Ammon's horn (tissue), 1 donor: ENCODE results near the gene SLC35B2.

Experiments
- DNase-seq: peaks from one replicate; pipeline ENCODE4 v3.0.0-alpha.2; 2016; ENCODE audit warnings: low spot score

Gene SLC35B2

GRCh38 chr6:44285552-44286284 is 28.4 kb upstream of the SLC35B2 start:
- DNase-seq = no peak

- no peak for DNase-seq
These were observed 27.5 kb upstream of the SLC35B2 start for GRCh38 chr6:44284867-44285266.

GRCh38 chr6:44284121-44284520 is 26.8 kb upstream of the SLC35B2 start:
- peak; percentile 70 for DNase-seq

- no peak for DNase-seq
These were observed 21.7 kb upstream of the SLC35B2 start for GRCh38 chr6:44278774-44279697.

DNA sequence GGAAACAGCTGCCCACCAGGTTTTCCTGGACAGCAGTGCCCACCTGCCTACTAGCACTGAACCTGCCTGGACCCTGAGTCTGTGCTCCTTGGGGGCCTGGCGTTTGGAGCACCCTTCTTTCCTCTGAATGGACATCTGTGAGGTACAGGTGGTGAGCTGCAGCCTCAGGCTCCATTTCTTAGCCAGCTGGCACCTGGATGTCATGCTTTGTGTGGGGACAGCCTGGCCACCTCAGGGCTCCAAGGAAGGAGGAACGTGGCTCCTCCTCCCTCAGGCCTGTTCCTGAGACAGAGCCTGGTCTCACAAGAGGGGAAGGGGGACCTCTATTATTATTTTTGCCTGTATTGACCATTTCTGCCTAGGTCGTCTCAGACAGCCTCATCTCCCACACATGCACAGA is 21.0 kb upstream of the SLC35B2 start:
- DNase-seq = no peak

- no peak for DNase-seq
These were observed 20.4 kb upstream of the SLC35B2 start for GRCh38 chr6:44277763-44278162.

- DNase-seq = no peak
These were observed 19.6 kb upstream of the SLC35B2 start for GRCh38 chr6:44276667-44277640.

DNA sequence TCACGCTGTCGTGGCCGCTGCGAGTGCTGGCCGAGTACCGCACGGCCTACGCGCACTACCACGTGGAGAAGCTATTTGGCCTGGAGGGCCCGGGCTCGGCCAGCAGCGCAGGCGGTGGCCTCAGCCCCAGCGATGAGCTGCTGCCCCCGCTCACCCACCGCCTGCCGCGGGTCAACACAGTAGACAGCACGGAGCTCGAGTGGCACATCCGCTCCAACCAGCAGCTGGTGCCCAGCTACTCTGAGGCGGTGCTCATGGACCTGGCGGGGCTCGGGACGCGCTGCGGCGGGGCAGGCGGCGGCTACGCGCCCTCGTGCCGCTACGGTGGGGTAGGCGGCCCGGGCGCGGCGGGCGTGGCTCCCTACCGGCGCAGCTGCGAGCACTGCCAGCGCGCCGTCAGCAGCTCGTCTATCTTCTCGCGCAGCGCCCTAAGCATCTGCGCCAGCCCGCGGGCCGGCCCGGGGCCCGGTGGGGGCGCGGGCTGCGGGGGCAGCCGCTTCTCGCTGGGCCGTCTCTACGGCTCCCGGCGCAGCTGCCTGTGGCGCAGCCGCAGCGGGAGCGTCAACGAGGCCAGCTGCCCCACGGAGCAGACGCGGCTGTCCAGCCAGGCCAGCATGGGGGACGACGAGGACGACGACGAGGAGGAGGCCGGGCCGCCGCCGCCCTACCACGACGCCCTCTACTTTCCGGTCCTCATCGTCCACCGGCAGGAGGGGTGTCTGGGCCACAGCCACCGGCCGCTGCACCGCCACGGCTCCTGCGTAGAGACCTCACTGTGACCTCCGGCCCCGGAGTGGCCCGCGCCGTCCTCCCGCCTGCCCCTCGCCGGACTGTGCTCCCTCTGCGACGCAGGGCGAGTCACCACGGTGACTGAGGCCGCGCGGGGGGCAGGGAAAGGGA is 18.7 kb upstream of the SLC35B2 start:
- no peak for DNase-seq

DNA sequence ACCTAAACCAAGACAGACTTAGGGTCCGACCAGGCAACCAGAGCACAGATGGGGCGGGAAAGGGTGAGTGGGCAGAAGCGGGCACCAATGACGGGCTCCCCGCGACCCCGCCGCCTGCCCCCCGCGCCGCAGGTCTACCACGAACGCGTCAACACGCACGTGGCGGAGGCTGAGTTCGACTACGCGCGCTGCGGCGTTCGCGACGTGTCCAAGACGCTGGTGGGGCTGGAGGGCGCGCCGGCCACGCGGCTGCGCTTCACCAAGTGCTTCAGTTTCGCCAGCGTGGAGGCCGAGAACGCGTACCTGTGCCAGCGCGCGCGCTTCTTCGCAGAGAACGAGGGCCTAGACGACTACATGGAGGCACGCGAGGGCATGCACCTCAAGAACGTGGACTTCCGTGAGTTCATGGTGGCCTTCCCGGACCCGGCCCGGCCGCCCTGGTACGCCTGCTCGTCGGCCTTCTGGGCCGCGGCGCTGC is 18.0 kb upstream of the SLC35B2 start:
- no peak for DNase-seq

DNA sequence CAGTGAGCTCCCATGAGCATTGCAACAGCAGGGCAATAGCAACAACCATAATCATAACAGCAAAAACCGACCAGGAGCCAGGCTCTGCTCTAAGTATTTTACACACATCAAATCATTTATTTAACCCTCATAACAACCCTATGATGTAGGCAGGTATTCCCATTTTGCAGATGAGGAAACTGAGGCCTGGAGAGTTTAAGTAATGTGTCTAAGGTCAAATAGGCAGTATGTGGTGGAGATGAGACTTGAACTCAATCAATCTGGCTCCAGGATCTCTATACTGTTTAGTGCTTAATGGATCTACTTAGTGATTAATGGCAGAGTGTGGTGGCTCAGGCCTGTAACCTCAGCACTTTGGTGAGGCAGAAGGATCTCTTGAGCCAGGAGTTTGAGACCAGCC is 16.3 kb upstream of the SLC35B2 start:
- DNase-seq = no peak

DNA sequence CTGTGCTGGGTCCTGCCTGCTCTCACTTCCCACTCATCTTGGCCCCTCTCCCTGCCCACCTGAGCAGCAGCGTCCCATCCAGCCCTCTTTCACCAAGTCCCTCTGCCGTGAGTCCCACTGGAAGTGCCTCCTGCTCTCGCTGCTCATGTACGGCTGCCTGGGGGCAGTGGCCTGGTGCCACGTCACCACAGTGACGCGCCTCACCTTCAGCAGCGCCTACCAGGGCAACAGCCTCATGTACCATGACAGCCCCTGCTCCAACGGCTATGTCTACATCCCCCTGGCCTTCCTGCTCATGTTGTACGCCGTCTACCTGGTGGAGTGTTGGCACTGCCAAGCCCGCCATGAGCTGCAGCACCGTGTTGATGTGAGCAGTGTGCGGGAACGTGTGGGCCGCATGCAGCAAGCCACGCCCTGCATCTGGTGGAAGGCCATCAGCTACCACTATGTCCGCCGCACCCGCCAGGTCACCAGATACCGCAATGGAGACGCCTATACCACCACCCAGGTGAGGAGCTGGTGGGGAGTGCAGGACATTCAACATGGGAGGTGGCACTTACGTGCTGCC is 15.8 kb upstream of the SLC35B2 start:
- no peak for DNase-seq

DNA sequence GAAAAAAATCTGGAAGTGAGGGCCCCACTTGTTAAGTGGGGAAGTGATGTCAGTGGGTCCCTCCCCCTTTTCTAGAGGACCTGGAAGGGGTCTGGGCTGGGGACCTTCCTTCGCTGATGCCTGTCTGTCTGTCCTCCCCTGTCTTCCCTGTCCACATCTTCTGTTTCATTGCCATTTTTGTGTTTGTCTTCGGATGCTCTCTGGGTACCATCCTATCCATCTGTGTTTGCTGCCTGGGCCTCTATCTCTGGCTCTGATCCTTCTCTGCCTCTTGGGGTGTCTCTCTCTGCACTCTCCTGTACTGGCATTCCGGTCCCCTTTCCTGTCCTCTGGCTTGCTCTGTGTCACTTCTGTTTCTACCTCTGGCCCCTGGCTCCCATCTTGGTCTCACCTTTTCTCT is 15.2 kb upstream of the SLC35B2 start:
- DNase-seq = no peak

DNA sequence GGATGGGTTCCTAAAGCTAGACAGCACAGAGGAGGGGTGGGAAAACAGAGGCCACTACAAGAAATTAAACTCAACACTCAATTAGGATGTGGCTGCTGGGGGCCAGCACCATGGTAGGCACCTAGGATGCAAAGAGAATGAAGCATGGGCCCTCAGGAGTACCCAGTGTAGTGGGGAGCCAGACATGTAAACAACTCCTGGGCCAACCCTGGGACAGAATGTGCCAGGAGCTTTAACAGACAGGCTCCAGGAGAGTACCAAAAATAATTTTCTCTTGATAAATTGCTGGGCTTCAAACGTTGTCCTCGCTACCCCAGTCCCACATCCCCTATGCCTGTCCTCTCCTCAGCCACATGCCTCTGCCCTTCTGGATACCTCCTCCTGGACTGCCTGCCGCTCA is 14.6 kb upstream of the SLC35B2 start:
- DNase-seq = no peak

GRCh38 chr6:44271406-44271723 is 14.0 kb upstream of the SLC35B2 start:
- no peak for DNase-seq

DNA sequence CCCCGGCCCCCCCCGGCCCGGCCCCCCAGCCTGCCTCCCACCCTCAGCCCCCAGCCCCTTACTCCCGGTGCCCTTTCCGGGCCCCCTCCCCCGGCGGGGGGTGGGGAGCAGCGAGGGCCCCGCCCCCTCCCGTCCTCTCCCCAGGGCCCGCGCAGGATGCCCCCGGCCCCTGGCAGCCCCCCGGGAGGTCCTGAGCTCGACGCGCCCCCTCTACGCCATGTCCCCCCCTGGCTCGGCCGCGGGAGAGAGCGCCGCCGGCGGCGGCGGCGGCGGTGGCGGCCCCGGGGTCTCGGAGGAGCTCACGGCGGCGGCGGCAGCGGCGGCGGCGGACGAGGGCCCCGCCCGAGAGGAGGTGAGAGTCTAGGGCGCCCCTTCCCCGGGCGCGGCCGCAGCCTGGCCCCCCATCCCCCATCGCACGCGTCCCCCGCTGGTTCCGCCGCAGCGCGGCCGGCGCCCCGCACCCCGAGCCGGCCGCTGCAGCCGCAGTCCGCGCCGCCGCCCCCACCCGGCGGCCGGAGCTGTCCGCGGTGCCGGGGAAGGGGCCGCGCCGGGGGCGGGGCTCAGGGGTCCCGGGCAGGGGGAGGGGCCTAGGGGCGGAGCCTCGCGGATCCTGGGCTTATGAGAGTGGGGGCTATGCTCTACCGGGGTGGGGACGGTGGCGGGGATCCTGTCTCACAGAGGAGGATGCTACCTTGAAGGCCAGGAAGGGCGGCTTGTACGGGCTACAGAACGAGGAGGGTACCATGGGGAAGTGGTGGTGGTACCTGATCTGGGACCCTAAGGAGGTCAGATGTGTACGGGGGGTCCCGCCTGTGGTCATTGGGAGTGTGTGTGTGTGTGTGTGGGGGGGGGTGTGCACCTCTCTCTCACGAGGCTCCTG is 13.4 kb upstream of the SLC35B2 start:
- DNase-seq = no peak

DNA sequence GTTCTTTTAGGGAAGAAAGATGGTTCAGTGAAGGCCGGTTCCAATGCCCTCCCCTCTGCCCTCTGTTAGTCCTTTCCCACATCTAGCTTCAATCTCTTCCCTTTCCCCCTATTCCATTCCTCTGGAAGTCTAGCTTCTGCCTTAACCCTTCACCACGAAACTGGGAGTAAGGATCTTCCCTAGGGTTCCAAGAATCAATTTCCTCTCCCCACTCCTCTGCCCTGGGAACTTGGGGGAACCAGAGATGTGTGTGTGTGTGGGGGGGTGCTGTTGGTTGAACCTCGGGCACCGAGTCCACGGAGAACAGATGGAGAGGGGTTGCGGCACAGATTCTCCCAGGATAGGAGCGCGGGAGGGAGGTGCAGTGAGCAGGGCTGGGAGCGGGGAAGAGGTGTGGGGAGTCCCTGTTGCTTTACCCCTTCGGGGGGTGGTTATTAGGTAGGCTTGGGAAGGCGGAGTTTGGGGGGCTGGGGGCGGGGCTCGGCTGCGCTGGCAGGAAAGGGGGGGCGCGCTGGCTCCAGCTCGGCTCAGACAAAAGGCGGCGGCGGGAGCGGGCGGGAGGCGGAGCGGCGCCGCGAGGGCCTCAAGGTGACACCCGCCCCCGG is 12.7 kb upstream of the SLC35B2 start, which contains the start of gene TMEM151B:
Gene TMEM151B, plus strand, starts transcription at position 530 of the 605 bp plus-strand sequence. CDS start 293 bp downstream, outside the sequence.
- DNase-seq = no peak

- DNase-seq = no peak
These were observed 12.0 kb upstream of the SLC35B2 start for GRCh38 chr6:44269178-44269920.

GRCh38 chr6:44268095-44268628 is 10.8 kb upstream of the SLC35B2 start:
- peak; percentile 69 for DNase-seq
